NCI-H2107 treated with DMSO at 0.1 percent for 48 hours (cell line): Measurements from ENCODE around the gene SORCS2.

Experiments
- DNase-seq: peaks from one replicate; lab custom pipeline; 2025; ENCODE audit not compliant: unreplicated experiment; lab: John Stamatoyannopoulos, UW

SORCS2 gene

GRCh38 chr4:7762376-7763030 lies 570.2 kb downstream of the SORCS2 start:
- no peak for DNase-seq

GRCh38 chr4:7763106-7763505 lies 570.8 kb downstream of the SORCS2 start:
- DNase-seq, result no peak

DNA sequence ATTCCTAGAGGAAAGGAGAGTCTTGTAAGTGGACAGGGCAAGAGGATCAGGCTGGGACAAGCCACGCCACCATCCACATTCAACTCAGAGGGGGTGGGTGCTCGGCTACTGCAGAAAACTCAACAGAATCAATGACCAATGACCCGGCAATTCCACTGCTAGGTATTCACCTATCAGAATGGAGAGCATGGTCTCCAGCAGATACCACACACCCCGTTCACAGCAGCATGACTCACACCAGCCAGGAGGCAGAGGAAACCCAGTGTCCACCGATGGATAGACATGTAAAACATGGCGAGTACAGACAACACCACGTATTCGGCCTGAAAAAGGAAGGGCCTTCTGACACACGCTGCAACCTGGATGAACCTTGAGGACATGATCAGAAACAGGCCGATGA lies 571.5 kb downstream of the SORCS2 start:
- no peak for DNase-seq

GRCh38 chr4:7764466-7764865 lies 572.1 kb downstream of the SORCS2 start:
- DNase-seq, result no peak

DNA sequence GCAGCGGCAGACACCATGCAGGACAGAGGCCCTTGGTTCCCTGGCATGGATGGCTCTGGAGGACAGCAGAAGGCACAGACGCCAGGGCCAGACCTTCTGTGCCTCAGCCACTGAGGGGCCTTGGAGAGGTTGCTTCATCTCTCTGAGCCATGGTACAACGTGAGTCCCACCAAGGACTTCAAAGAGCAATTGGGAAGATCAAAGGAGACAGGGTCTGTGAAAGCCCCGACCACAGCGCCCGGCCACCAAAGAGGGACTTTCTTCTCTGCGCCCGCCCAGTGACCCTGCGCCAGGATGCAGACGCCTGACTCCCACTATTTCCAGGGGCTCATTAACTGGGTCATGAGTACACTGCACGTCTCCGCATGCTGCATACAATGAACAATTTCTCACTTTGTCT lies 573.3 kb downstream of the SORCS2 start:
- DNase-seq, result no peak

DNA sequence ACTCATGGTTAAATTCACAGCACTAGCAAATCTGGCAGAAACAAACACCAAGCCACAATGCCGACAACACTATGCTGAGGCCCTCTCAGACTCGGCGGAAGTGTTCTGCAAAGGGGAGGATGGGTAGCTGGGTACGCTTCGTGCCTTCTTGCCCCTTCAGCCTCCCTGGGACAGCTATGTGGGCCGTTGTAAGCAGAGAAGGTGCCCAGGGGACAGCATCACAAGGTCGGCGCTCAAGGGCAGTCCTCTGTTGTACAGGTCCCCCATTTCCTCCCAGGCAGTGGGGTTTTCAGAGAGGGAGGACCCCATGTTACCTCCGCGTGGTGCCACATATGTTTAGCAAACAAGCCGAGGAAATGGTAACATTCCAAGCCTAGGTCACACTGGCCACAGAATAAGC lies 573.7 kb downstream of the SORCS2 start:
- DNase-seq, result no peak

DNA sequence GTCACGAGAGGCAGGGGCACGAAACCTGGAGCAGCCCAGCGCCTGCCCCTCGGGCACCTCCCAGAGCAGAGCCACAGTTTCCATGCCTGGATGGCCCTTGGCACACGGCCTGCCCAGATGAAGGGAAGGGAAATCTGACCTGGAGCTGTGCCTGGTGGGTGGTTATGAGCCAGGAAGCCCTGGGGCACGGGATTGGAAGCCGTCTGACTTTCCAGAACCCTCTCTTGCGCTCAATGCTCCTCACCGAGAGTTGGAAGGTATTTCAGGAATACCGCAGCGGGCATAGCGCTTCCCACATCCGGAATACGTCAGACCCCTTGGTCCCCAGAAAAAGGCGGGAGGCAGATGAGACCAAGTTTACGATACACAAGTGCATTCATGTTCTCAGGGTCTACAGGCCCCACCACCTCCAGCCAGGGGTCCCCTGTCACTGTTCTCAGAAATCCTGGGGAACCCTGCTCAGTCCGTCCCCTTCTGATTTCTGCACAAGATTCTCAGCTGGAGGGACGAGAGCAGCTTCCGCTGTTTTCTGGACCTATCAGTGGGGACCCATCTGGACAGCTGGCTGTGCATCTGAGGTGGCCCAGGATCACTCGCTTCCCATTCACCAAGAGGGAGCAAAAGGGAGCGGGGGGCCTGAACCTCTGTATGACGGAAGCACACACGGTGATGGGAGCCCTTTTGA lies 574.5 kb downstream of the SORCS2 start:
- DNase-seq, result no peak

GRCh38 chr4:7767526-7767925 lies 575.2 kb downstream of the SORCS2 start:
- DNase-seq, result no peak

DNA sequence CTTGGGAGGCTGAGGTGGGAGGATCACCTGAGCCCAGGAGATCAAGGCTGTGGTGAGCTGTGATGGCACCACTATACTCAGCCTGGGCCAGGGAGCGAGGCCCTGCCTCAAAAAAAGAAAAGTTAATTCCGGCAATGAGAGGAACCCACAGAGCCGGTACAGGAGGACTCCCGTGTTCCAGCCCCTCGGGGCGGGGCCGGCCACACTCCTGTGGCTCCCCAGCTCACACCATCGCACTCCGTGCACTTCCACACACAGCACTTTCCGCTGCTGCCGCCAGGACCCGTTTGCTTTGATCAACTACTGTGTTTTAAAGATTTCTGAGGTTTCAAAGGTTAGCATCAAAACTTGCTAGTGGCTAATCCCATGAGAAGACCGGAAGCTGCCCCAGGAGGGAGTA lies 575.6 kb downstream of the SORCS2 start:
- DNase-seq, result no peak

GRCh38 chr4:7768736-7769135 lies 576.4 kb downstream of the SORCS2 start:
- DNase-seq, result no peak

DNA sequence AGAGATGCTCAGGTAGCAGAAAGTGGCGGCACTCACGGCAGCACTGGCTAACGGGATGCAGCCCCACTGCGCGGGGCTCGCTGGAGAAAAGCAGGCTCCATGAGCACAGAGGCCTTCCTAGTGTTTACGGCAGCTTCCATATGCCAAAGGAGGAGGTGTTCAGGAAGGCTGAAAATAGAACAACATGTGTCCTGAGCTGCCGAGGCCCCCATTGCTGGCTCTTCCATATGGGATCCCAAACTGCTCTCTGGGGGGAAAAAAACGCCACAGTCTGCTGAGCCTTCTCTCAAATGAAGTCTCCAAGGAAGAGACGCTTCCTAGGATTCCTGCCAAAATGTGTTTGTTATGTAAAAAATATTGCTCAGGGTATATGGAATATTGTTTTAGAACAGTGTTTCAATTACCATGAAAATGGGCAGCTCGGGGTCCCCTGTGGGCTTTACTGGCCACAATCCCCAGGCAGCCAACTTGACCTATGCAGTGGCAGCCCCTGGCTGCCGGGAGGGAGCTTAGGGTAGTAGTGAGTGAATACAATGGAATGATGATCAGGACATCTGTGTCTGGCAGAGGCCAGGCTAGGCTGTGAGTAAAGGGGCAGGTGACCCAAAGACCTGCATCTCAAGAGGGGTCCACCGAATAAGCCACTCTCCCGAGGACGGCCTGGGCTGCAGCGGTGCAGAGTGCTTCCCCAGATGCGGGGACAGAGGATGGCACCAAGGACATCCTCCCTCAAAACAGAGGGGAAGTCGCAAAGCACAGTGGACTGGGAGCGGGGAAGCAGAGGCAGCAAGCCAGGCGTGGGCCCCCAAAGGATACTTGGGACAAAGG lies 577.3 kb downstream of the SORCS2 start:
- DNase-seq, result no peak

- no peak for DNase-seq
Observed at GRCh38 chr4:7770224-7771050, 578.1 kb downstream of the SORCS2 start.

- DNase-seq, result no peak
Observed at GRCh38 chr4:7771056-7771455, 578.7 kb downstream of the SORCS2 start.

- no peak for DNase-seq
Observed at GRCh38 chr4:7771541-7772507, 579.5 kb downstream of the SORCS2 start.

- no peak for DNase-seq
Observed at GRCh38 chr4:7772711-7773385, 580.5 kb downstream of the SORCS2 start.

- no peak for DNase-seq
Observed at GRCh38 chr4:7773401-7774180, 581.3 kb downstream of the SORCS2 start.

GRCh38 chr4:7774301-7775294 lies 582.3 kb downstream of the SORCS2 start:
- DNase-seq, result no peak
